Mesodermal cell (in vitro differentiated cells): Measurements from ENCODE around the gene FLRT1.

Experiments
- H3K27ac ChIP-seq: 2 replicates; pipeline ENCODE4 v1.7.0; 2013; ENCODE audit warnings: mild to moderate bottlenecking, low read depth, low read length, moderate library complexity; ENCODE audit not compliant: severe bottlenecking
- H3K36me3 ChIP-seq: 2 replicates; pipeline ENCODE4 v1.7.1; 2013; ENCODE audit warnings: mild to moderate bottlenecking, low read length, moderate library complexity; ENCODE audit not compliant: control insufficient read depth, insufficient read depth
- H3K4me1 ChIP-seq: one replicate; pipeline ENCODE4 v1.7.1; 2013; ENCODE audit warnings: mild to moderate bottlenecking, low read length; ENCODE audit not compliant: insufficient read depth, control insufficient read depth, poor library complexity, severe bottlenecking
- H3K4me3 ChIP-seq: 2 replicates; pipeline ENCODE4 v1.7.0; 2013; ENCODE audit warnings: low read length, control low read depth, mild to moderate bottlenecking; ENCODE audit not compliant: insufficient read depth, poor library complexity, severe bottlenecking; ENCODE audit errors: extremely low read depth
- H3K9me3 ChIP-seq: 2 replicates; pipeline ENCODE4 v1.7.1; 2013; ENCODE audit warnings: mild to moderate bottlenecking, low read length, moderate library complexity; ENCODE audit not compliant: control insufficient read depth
- WGBS, 2 experiments: methylation state at CpG; one replicate each; pipeline ENCODE4 v1.1.5; 2013; ENCODE audit warnings: missing lambda C conversion rate in 2 of 2; ENCODE audit not compliant: insufficient coverage in 2 of 2; 5-methylcytosine and 5-hydroxymethylcytosine counted together

The FLRT1 gene

GRCh38 chr11:64026575-64027205 lies 9.0 kb upstream of the FLRT1 start:
- peaks cover 51% of the 10 kb centered on the region for H3K4me1 ChIP-seq
- WGBS, 2 experiments: 81 to 93% methylated on average over 3 of the region's 7 CpGs
- H3K9me3 ChIP-seq: no peaks in the 10 kb centered on the region
- H3K27ac ChIP-seq: no peak overlapping the region
- H3K36me3 ChIP-seq: no peaks in the 10 kb centered on the region
- H3K4me3 ChIP-seq: no peak overlapping the region

DNA sequence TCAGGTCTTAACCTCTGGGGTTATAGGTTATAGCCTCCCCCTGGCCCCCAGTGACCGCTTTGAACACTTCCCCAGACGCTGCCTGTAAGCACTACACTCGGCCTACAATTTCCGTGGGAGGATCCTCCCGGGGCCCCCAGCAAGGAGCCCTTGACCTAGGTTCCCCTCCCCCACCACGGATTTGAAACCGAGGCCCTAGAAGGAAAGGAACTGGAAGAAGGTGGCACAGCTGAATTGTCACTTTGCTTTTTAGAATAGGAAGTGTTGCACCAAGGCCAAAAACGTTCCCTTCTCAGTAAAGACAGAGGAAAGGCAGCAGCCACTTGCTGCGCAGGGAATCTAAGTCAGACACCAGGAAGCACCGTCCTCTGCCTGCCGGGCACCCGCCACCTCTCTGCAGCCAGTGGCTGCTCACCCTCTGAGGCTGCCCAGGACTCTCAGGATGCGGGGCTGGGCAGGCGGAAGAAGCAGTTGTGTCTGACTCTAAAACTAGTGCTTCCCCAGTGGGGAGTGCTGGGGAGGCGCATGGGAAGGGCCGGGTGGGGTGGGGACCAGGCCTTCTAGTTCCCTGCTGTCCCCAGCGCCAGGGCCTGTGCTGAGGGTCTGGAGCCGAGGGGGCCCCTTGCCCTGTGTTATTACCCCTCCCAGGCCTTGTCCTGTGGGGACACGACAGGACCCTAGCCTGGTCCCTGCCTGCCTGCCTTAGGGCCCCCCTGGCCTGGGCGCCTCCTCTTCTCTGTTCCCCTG lies 7.9 kb upstream of the FLRT1 start:
- Histone ChIP-seq H3K9me3 (no peaks in the 10 kb centered on the region), H3K27ac (peak overlapping the region; percentile 69), H3K36me3 (no peaks in the 10 kb centered on the region), H3K4me1 (peaks cover 47% of the 10 kb centered on the region), H3K4me3 (no peak overlapping the region)
- WGBS, 2 experiments: 56 to 60% methylated on average over 10 to 17 of the region's 20 CpGs

GRCh38 chr11:64028398-64029115 lies 7.2 kb upstream of the FLRT1 start:
- Histone ChIP-seq H3K4me3 (no peak overlapping the region), H3K4me1 (peaks cover 44% of the 10 kb centered on the region), H3K9me3 (no peaks in the 10 kb centered on the region), H3K27ac (peak overlapping the region; percentile 69), H3K36me3 (no peaks in the 10 kb centered on the region)
- 15 to 20% methylated on average over 9 to 13 of the region's 22 CpGs for WGBS, 2 experiments

DNA sequence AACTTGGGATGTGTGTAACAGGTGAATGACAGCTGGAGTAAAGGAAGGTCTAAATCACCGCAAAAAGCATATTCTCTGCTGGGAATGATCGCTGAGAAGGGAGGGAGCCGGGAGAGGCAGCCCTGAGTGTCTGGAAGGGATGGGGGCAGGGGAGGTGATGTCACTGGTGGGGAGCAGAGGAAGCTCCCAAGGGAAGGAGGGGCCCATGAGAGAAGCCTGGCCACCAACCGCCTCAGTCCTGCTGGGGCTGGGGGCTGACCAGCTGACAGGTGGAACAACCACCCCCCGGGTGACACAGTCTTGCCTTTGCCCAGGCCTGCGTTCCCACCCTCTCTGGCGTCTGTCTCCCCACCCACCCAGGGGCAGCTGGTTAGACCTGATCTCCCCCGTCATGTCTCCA lies 6.0 kb upstream of the FLRT1 start:
- H3K4me1 ChIP-seq: peaks cover 36% of the 10 kb centered on the region
- 46 to 56% methylated on average over 4 to 7 of the region's 8 CpGs for WGBS, 2 experiments

DNA sequence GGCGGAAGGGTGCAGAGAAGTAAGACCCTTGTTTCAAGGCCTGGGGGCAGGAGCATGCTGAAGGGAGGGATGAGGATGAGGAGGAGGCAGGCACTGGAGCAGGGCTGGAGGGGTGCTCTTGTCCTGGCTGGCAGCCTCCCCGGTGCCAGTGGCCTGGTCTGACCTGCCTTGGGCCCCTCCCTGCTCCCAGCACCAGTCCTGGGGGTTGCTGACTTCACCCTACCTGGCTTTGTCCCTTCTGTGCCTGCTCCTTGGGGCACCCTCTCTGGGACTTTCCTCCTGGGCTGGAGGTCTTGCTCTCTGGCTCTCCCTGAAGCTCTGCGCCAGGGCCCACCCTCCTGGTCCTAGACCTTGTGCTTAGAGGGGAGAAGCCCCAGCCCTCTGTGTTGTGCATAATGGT lies 4.7 kb upstream of the FLRT1 start:
- Histone ChIP-seq H3K36me3 (no peaks in the 10 kb centered on the region), H3K27ac (no peak overlapping the region), H3K4me3 (no peak overlapping the region), H3K4me1 (peaks cover 31% of the 10 kb centered on the region), H3K9me3 (no peaks in the 10 kb centered on the region)
- 87 to 100% methylated on average over 2 to 3 of the region's 3 CpGs for WGBS, 2 experiments

More for the DNA sequence above, 6.0 kb upstream of the FLRT1 start:
- no peaks in the 10 kb centered on the region for H3K9me3 ChIP-seq
- H3K36me3 ChIP-seq: no peaks in the 10 kb centered on the region
- no peak overlapping the region for H3K27ac ChIP-seq
- H3K4me3 ChIP-seq: no peak overlapping the region

GRCh38 chr11:64032050-64032449 lies 3.7 kb upstream of the FLRT1 start:
- Histone ChIP-seq H3K9me3 (no peaks in the 10 kb centered on the region), H3K36me3 (no peaks in the 10 kb centered on the region), H3K4me1 (peaks cover 31% of the 10 kb centered on the region), H3K4me3 (no peak overlapping the region), H3K27ac (no peak overlapping the region)
- WGBS, 2 experiments: 83 to 96% methylated on average over 2 to 3 of the region's 4 CpGs

- Histone ChIP-seq H3K9me3 (no peaks in the 10 kb centered on the region), H3K36me3 (no peaks in the 10 kb centered on the region), H3K4me1 (peaks cover 9% of the 10 kb centered on the region), H3K27ac (no peak overlapping the region), H3K4me3 (no peak overlapping the region)
- WGBS, 2 experiments: 58 to 65% methylated on average over 6 to 9 of the region's 9 CpGs
These were observed 1.3 kb upstream of the FLRT1 start for GRCh38 chr11:64034411-64034811.

DNA sequence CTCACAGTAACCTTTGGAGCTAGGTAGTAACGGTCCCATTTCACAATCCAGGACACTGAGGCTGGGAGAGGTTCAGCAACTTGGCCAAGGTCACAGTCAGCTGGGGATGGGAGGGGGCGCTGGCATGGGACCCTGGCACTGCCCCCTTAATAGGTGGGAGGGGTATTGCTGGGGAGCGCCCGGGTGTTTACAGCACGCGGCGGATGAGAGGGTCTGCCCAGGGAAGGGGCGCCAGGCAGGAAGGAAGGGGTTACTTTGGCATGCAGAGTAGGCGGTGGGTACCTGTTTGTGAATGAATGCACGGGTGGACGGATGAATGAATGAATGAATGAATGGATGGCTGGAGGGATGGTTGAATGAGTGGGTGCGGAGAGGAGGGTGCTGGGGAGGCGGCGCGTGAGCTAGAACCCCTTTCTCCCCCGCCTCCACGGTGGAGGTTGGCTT lies 628 bp upstream of the FLRT1 start:
- Histone ChIP-seq H3K4me3 (peak overlapping the region; percentile 8), H3K27ac (no peak overlapping the region)
- 55 to 70% methylated on average over 8 to 10 of the region's 17 CpGs for WGBS, 2 experiments

GRCh38 chr11:64036087-64037026 lies 626 bp downstream of the FLRT1 start:
- Histone ChIP-seq H3K4me3 (peak overlapping the region; percentile 37), H3K4me1 (peaks cover 3% of the 10 kb centered on the region), H3K9me3 (no peaks in the 10 kb centered on the region), H3K36me3 (no peaks in the 10 kb centered on the region), H3K27ac (no peak overlapping the region)
- 1 to 2% methylated on average over 45 to 54 of the region's 85 CpGs for WGBS, 2 experiments

More for the DNA sequence above, 628 bp upstream of the FLRT1 start:
- Histone ChIP-seq H3K9me3 (no peaks in the 10 kb centered on the region), H3K4me1 (peaks cover 3% of the 10 kb centered on the region), H3K36me3 (no peaks in the 10 kb centered on the region)

- no peaks in the 10 kb centered on the region for H3K9me3 ChIP-seq
- no peak overlapping the region for H3K4me3 ChIP-seq
- H3K27ac ChIP-seq: no peak overlapping the region
- H3K36me3 ChIP-seq: no peaks in the 10 kb centered on the region
- H3K4me1 ChIP-seq: no peaks in the 10 kb centered on the region
- WGBS, 2 experiments: 22 to 32% methylated on average over 14 to 20 of the region's 23 CpGs
These were observed 1.4 kb downstream of the FLRT1 start for GRCh38 chr11:64037027-64037634.
